Inferior parietal cortex (tissue), 1 donor: ENCODE measurements around the gene HSFX3.
"Not testable (repeated sequence)": the region's sequence is repeated elsewhere in the genome, so short reads cannot be mapped to it uniquely, and the experiment has no call there.

Experiments used
- DNase-seq: peaks from one replicate; pipeline ENCODE4 v3.0.0-alpha.2; 2016; ENCODE audit errors: extremely low spot score

Gene HSFX3

DNA sequence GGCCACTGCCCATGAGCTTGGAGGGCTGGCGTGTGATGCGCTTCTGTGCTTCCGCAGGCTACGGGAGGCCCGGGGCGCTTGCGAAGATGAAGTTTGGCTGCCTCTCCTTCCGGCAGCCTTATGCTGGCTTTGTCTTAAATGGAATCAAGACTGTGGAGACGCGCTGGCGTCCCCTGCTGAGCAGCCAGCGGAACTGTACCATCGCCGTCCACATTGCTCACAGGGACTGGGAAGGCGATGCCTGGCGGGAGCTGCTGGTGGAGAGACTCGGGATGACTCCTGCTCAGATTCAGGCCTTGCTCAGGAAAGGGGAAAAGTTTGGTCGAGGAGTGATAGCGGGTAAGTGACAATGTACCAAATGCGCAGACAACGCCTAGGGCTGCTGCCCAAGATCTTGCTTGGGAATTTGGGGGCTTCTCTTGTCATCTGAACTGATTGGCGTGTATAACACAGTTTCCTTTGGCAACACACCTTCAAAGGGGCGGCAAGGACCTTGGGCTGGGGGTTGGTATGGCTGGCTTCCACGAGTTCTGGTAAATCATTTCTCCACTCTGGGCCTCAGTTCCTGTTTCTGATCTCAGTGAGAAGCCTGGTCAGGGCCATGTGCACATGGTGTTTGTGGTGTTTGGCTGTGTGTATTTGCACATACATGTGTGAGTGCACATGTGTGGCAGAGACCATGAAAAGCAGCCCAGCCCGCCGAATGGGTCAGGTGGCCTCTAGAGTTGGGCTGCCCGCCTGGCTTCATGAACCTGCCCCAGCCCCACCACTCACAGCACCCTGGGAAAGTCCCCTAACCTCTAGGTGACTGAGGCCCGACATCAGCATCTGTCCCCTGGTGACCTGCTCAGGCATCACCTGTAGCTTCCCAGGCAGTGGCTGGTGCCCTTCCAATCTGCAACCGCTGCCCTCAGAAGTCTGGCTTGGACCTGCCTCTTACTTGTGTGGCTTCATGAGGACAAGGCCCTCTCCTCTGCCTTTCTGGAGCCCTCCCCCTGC, 3.9 kb downstream of the HSFX3 start:
- DNase-seq: not testable (repeated sequence)

DNA sequence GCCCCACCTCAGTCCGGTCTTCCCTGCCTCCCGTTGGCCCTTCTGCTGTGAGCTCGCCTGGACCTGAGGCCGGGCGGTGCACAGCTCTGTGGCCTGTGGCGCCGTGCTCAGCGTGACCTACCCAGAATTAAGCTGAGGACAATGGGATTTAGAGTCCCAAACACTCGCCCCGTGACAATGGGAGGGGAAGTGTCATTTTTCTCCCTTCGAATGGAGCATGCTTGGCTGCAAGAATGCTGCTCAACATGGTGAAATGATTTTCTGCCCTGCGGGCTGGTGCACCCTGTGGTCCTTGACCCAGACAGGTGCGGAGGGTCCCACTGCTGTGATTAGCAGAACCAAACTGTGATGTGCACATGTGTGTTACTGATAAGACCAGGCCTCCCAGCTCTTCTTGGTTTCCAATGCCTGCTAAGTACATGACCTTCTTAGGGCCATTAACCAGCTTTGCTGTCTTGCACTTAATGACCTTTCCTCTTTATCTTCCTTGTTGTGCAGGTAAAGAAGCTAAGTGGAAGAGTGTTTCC, 8.1 kb downstream of the HSFX3 start:
- no peak for DNase-seq

DNA sequence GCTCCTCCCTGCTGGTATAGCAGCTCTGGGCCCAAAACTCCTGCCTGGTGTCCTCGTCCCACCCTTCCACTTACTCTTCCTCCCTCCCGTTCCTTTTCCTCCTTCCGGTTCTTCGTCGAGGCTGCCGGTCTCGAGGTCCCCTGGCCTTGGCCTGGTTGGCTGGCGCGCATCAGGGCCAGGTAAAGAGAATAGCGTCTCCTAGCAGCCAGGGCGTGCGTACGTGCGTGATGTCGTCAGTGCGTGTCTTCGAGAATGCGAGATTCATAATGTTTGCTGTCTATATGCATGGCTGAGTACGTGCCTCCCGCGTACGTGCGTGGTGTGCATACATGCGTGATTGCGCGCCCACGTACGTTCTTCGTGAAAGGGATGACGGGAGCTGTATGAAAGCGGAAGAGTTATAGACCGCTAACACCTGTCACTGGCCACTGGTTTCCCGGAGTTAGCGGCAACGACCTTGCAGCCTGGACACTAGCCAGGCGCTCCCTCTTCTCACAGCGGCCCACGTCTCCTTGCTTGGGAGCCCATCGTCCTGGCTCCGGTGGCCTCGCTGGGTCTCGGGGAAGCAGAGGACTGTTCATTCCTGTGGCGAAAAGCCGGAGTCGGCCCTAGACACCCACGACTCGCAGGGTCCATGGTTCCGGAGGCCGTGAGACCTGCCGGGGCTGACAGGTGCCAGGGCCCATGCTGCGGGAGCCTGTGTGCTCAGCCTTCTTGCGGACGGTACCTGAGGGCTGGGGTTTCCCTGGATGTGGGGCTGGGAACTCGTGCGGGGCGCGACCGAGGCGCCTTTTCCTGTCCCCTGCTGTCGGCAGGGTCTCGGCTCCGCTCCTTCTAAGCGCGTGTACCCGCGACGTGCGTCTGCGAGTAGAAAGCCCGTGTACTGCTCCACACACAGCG, 8.9 kb downstream of the HSFX3 start, which contains the start of gene EOLA1:
Gene EOLA1 (plus strand): TSS at position 392 of the 900 bp plus-strand sequence. CDS start 4,619 bp downstream, outside the sequence.
- DNase-seq: peak; percentile 83

DNA sequence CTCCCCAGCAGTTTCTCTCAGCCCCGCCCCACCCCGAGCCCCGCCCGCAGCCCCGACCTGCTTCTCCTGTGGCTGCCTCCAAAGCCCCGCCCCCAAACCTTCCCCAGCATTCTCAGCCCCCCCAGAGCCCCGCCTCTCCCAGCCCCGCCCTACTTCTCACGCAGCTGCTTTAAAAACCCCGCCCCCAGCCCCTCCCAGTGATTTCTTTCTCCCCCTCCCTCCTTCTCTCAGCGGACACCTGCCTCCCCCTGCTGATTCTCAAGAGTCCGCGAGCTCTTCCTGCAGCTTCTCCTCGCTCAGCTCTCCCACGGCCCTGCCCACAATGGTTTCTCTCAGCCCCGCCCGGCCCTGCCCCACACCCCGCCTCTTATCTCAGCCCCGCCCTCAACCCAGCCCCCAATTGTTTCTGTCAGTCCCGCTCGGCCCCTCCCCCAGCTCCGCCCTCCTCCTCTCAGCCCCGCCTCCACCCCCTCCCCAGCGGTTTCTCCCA, 9.5 kb downstream of the HSFX3 start:
- DNase-seq: no peak

DNA sequence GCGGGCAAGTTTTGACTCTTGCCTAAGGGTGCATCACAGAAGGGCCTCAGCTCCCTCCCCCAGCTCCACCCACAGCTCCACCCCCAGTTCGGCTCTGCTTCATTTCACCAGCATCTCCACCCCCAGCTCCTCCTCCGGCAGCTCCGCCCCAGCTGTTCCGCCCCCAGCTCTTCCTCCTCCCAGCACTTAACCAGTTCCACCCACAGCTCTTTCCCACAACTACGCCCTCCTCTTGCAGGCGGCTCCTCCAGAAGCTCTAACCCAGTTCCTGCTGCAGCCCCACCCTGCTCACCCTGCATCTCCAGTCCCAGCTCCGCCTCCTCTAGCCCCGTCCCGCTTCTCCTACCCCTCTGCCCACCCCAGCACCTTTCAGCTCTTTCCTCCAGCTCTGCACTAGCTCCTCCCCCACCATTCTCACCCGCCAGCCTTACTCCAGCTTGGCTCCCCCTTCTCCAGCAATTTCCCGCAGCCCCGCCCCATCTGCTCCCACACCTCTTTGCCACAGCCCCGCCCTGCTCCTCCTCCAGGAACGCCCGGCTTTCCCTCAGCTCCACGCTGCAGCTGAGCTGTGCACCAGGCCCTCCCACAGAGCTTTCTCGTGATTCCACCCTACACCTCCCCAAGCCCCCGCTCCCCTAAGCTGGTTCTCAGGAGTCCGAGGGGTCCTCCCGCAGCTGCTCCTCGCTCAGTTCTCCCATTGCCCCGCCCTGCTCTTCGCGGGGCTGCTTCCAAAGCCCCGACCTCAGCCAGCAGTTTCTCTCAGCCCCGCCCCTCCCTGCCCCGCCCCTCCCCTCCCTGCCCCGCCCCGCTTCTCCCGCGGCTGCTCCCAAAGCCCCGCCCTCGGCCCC, 10.2 kb downstream of the HSFX3 start:
- DNase-seq: peak; percentile 33

- not testable (repeated sequence) for DNase-seq
Measured at GRCh38 chrX:149537474-149537873, 12.2 kb downstream of the HSFX3 start.

DNA sequence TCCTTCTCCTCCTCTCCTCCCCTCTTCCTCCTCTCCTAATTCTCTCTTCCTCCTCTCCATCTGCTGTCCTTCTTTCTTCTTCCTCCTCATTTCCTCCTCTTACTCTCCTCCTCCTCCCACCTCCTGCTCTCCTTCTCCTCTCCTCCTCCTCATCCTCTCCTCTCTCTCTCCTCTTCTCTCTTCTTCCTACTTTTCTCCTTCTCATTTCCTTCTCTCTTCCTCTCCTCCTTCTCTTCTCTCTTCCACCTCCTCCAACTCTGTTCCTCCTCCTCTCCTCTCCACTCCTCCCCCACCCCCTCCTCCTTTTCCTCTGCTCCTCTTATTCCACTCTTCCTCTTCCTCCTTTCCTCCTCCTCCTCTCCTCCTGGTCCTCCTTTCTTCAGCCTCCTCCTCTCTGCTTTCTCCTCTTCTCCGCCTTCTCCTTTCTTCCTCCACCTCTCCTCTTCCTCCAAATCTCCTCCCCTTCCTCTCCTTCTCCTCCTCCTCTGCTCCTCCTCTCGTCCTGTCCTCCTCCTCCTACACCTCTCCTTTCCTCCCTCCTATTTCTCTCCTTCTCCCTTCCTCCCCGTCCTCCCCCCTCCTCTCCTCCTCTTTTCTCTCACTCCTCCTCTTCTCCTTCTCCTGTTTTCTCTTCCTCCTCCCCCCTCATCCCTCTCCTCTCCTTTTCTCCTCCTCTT, 14.7 kb downstream of the HSFX3 start:
- not testable (repeated sequence) for DNase-seq

GRCh38 chrX:149533999-149534398, 15.7 kb downstream of the HSFX3 start:
- DNase-seq: not testable (repeated sequence)

DNA sequence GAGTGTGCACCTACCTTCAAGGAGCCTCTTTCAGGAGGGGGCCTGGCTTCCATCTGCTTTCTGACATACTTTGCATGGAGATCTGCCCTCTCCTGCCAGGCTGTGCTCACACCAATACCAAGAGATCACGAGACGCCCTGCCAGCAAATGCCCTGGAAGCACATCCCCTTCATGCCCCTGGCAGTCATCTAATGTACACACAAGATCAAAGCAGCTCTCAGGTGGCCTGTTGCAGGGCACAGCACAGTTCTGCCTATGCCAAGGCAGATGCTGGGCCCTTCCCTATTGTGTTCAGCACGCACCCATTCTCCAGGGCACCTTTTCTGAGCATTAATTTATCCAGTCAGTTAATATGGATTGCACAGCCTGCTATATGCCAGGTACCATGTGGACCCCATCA, 16.9 kb downstream of the HSFX3 start:
- not testable (repeated sequence) for DNase-seq

- no peak for DNase-seq
Measured at GRCh38 chrX:149531599-149531998, 18.1 kb downstream of the HSFX3 start.

DNA sequence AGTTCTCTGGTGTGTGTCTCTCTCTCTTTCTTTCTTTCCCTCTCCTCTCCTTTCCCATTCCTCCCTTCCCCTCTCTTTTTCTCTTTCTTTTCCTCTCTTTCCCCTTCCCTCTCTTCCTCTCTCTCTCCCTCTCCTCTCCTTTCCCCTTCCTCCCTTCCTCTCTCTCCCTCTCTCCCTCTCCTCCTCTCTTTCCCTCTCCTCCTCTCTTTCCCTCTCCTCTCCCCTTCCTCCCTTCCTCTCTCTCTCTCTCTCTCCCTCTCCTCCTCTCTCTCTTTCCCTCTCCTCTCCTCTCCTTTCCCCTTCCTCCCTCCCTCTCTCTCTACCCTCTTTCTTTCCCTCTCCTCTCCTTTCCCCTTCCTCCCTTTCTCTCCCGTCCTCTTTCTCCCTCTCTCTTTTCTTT, 21.3 kb downstream of the HSFX3 start:
- no peak for DNase-seq

- DNase-seq: peak; percentile 39
Measured at GRCh38 chrX:149527705-149528104, 22.0 kb downstream of the HSFX3 start.

DNA sequence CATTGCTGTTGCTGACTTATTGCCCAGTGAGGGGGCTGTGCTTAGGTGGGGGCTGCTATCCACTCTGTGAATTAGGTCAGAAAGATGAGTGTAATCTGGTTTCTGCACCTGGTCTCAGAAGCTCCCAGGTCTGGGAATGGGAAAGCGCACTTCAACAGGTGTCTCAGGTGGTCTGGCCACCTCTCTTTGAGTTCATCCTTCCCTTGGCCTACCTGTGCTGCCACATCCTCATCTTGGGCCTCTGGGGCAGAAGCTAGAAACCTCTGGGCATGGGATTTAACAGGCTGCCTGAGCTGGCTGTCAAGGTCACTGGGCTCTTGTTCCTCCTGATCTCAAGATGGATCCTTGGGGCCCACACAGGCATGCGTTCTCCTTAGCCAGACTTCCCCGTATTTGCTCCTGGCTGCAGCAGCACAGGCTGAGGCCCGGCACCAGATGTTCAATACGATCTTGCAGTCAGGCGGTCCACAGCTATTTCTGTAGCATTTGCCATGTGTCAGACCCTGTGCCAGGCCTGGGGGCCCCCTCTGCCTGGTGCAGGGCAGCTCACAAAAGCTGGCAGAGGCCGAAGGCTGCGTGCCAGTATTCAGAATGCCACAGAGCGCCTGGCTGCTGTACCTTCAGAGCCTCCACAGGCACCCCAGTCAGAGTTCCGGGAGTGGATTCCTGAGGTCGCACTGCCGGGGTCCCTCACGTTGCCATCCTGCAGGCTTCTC, 23.2 kb downstream of the HSFX3 start:
- DNase-seq: not testable (repeated sequence)

- DNase-seq: not testable (repeated sequence)
Measured at GRCh38 chrX:149525903-149526302, 23.8 kb downstream of the HSFX3 start.

DNA sequence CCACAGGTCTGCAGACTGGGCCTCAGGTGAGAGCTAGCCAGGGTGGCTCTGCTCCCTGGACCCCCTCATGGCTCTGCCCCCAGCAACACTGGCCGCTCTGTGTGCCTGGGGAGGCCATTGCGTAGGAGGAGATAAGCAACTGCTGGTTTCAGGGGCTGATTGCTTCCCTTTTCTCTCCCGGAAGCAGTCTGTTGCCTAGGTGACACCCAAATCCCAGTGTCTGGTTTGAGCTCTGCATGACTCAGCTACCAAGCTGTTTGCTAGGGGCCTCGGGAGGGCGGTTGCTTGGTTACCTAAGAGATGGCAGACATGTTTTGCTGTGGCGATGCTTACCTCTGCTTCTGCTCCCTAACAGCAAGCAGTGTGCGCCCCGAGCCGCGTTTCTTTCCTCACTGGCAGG, 24.3 kb downstream of the HSFX3 start:
- DNase-seq: not testable (repeated sequence)

- DNase-seq: no peak
Measured at GRCh38 chrX:149522916-149523315, 26.8 kb downstream of the HSFX3 start.

DNA sequence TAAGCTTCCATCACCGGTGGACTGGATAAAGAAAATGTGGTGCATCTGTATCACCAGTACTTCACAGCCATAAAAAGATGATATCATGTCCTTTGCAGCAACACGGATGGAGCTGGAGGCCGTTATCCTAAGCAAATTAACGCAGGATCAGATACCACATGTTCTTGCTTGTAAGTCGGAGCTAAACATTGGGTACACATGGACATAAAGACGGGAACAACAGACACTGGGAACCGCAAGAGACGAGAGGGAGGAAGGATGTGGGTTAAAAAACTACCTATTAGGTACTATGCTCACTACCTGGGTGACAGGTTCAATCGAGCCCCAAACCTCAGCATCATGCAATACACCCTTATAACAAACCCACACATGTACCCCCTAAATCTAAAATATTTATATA, 28.3 kb downstream of the HSFX3 start:
- DNase-seq: no peak

- DNase-seq: not testable (repeated sequence)
Measured at GRCh38 chrX:149520636-149521277, 29.0 kb downstream of the HSFX3 start.

- no peak for DNase-seq
Measured at GRCh38 chrX:149518236-149518635, 31.5 kb downstream of the HSFX3 start.
